ENCODE data around the gene NFIA.
A peak's percentile ranks its signal among the peaks of the same experiment; 100 is the strongest.

Gene NFIA

DNA sequence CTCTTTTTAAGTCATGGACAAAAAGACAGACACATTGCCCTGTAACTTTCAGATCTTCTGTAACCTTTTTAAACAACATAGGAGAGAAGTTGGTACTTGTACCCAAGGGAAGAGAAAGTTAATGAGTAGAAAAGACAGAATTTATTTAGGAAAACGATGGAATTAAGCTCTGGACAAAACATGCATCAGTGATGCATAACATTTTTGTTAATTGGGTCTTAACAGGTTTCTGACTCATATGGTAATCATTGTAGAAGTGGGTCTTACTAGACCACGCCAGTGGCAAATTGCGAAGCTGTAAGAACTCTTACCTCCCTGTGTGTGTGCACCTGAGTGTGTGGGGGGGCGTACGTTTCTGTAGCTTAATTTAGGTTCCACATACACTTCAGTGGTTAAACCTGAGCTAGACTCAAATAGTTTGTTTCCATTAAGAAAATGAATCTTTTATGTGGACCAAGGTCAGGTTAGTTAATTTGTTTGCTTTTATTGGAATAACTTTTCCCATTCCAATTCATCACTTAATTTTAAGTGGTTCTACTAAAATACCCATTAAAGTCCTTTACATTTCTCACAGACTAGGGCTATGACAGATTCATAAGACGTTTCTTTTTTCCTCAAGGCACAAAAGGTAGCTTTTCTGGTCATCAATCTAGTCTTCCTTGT, 48.1 kb downstream of the NFIA start:
- DNase-seq (ENCODE audit: low read depth) = no peak

DNA sequence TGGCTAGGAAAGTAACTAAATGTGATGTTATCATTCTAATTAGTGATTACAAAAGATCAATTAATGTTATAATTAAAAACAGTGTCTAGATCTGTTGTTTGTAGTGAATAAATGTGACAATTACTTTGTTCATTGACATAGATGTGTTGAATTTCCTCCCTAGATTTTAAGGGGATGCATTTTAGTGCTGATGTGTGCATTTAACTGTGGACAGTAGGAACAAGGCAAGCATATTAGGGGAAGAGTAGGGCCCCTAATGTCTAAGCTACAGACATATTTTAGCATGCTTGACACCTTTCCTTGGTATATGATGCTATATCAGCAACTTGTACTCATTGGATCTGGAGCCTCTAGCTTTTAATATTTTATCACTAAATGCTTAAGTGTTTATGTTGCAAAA, 48.9 kb downstream of the NFIA start:
- DNase-seq (ENCODE audit: low read depth) = no peak

DNA sequence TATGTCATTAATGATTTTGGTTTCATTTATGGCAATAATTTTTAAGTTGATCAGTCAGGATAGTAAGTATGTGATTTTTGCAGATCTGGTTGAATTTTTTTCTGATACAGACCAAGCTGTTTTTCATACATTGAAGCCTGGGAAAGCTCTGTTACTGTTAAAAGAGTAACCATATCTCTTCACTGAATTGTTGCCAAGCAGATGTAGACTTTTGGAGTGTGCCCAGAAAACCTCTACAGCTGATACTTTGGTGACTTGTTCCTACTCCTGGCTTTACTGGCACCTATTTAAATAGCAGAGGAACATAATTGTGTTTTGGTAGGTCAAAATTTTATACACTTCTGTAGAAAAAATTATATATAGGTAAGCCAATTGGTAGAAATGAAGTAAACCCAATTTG, 49.4 kb downstream of the NFIA start:
- no peak for DNase-seq (ENCODE audit: low read depth)

DNA sequence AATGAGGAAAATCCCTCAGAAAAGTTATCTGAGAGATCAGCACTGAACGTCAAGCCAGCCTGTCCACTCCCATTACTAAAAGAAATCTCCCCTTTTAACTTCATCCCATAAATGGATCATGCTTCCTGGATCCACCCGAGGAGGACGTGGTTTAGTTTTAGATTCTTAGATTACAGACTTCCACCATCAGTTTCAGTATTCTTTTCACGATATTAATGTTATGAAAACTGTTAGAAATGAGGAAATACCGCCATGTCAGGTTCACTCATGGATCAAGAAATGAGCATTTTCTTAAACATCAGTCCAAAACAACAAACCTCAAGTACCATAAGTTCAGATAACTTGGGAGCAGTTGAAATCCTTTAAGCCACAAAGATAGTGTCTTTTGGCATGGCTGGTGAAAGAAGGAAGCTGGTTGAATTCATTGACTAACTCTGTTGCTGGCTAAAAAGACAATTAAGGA, 49.8 kb downstream of the NFIA start:
- no peak for DNase-seq (ENCODE audit: low read depth)

DNA sequence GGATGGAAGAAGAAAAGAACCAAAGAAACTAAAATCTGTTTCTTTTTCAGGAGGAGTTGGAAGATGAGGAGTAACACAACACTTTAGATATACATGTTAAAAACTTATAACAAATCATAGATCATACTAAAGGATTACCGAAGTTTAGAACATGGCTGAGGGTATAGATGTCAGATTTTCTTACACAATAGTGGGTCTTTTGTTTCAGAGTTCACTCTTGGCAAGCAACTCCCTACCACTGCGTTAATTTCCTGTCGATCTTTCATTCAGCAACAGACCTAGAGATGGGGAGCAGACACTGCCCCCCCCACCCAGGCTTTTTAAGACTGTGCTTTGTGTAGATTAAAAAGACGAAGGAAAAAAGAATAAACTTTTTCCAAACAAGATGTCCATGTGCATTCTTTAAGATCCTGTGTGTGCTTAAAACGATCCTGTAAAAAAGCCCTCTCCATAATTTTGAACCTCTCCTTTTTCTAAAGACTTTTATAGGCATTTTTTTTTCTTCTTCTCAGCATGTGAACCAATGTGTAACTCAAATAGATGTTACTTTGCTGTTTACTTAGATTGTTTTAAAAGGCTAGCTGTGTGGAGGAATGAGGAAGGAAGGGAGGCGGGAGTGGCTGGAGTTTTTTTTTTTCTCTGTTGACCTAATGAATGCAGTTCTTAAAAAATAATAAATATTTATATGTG, 50.4 kb downstream of the NFIA start:
- no peak for DNase-seq (ENCODE audit: low read depth)

DNA sequence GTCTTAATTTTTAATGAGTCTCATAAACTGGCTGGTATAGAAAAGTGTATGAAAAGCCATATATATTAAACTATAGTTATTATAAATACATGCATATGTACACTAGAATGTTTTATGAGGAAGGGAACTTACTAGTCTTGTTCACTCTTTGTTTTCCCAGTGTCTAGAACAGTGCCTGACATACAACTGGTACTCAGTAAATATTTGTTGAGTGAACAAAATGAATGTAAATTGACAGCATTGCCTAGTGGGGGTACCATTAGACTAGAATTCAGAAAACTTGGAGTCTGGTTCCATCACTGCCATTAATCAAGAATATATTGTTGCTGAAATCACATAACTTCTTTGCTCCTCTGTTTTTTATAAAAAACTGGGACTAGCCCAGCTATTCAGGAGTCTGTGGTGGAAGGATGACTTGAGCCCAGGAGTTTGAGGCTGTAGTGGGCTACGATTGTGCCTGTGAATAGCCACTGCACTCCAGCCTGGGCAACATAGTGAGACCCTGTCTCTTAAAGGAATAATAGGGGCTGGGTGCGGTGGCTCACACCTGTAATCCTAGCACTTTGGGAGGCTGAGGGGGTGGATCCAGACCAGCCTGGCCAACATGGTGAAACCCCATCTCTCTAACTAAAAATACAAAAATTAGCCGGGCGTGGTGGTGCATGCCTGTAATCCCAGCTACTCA, 51.1 kb downstream of the NFIA start:
- DNase-seq (ENCODE audit: low read depth) = no peak

DNA sequence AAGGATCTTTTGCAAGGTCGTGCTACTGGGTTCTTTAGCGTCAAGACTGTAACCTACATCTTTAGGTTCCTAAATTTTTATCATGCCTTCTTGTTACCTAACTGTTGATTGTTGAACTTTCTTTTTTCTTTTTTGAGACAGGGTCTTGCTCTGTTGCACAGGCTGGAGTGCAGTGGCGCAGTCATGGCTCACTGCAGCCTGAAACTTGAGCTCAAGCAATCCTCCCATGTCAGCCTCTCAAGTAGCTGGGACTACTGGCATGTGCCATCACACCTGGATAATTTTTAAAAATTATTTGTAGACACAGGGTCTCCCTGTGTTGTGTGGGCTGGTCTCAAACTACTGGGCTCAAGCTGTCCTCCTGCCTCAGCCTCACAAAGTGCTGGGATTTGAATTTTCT, 52.9 kb downstream of the NFIA start:
- DNase-seq (ENCODE audit: low read depth) = no peak

DNA sequence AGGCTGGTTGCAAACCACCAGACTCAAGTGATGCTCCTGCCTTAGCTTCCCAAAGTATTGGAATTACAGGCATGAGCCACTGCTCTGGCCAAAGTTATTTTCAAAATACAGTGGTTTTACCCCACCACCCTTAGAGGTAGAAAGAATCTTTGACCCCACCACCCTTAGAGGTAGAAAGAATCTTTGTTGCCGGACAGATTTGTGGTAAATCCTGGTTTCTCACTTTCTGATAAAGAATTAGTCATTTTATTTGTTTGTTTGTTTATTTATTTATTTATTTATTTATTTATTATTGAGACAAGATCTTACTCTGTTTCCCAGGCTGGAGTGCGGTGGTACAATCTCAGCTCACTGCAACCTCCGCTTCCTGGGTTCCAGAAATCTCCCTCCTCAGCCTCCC, 55.9 kb downstream of the NFIA start:
- no peak for DNase-seq (ENCODE audit: low read depth)

DNA sequence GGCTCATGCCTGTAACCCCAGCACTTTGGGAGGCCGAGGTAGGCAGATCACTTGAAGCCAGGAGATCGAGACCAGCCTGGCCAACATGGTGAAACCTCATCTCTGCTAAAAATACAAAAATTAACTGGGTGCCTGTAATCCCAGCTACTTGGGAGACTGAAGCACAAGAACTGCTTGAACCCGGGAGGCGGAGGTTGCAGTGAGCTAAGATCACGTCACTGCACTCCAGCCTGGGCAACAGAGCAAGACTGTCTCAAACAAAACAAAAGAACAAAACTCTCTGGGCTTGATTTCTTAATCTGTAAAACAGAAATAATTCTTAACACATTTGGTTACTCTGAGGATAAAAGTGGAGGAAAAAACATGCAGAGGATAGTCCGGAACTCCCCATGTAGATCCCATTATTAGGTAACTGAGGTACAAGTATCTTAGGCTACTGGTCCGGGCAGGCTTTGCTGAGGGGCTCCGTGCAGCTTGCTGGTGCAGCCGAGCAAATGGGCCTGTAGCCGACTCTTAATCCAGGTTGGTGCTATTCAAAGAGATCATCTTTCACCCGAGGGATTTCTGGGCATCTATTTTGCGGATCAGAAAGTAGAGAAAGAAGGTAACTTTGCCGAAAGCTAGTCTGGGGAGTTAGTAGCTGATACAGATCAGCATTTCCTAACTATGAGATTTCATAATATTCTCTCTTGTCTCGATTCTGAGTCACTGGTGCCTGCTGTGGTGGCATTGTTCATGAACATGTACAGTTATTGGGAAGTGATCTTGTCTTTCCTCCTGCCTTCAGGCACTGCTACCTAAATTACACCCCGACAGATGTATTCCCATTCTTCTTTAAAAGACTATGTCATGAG, 56.8 kb downstream of the NFIA start:
- DNase-seq (ENCODE audit: low read depth) = peak; percentile 58

DNA sequence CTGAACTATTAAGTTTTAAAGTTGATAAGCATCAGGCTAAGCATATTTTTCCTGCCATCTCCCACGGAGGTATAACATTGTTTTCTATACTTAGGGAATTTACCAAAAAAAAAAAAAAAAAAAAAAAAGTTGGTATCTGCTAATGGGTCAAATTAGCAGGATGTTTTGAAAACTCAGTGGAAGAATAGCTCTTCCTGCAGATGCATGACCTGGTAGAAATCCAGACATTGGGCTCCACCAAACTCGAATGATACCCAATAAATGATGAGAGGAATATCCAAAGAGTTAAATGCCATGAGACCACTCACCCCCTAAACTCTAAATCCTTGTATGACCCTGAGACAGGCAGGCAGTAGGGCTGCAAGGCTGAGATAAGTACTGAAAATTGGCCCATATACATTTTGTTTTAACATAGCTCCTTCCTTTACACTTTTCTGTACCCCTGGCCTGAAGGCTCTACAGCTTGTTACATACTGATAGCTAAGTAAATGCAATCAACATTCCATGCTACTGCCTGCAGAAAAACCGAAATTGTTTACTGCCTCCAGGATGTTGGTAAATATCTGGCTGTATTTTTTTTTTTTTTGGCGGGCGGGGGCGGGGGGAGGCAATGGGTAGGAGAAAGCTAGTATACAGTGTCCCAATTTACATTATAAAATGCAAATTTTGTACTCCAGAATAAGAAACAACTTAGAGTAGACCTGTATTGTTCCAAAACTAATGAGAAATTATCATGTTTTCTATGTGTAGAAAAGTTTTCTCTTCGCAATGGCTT, 57.6 kb downstream of the NFIA start:
- DNase-seq (ENCODE audit: low read depth) = no peak

DNA sequence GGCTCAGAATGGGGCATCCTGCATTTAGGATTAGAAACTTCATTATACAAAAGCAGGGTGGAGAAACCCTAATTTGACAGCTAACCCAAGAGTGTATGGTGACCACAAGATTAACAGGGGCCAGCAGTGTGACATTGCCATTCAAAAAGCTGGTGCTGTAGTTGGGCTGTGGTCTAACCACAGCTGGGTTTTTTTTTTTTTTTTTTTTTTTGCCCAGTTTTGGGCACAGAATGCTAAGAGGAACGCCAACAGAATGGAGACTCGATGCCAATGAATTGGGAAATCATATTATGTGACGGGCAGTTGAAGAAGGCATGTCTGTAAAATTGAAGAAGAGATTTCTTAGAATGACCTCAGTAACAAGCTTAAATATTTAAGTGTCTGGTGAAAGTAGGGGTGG, 58.4 kb downstream of the NFIA start:
- no peak for DNase-seq (ENCODE audit: low read depth)

DNA sequence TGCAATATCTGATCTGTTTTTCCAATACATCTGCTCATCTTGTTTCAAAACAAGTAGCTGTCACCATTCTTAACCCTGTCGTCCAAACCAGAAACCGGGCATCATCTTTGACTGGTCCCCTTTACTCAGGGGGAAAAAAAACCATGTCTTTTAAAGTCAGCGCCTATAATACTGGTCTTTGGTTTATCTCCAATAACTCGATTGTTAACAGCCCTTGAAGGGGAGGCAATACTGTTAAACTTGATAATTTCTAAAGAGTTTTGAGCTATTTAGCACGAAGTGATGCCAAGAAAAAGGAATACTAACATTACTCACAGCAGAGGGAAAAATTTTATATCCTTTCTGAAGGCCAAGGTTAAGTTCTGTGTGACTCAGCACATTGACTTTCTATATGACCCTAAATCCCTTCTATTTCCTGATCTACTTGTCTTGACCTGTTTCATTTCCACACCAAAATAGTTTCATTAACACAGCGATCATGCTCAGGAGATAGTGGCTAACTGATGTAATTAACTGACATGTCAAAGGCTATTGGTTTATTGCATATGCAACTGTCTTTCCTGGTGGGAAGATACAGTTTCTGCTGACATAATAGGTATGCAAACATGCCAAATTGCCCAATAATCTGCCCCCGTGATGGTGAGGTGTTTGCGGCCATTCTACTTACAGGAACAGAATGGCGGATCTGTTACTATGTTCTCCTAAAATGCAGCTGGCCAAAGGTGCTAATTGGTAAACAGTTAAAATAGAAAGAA, 59.1 kb downstream of the NFIA start:
- DNase-seq (ENCODE audit: low read depth) = peak; percentile 65

DNA sequence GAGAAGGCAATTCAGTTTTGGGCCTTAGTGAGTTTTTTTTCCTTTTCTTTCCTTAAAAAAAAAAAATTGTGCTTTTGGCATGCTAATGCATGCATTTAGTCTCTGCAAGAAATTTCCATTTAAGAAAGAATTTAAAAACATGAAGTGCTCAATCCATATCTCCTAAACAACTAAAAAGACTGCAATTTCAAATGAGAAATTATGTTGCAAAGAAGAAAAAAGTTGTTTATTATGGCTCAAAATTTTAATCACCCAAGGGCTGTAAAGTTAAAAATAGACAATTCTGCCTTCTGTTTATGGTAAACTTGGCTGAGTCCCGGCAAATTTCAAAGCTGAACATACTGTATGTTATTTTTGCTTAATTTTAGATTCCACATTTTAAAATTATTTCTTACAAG, 59.7 kb downstream of the NFIA start:
- DNase-seq (ENCODE audit: low read depth) = no peak

DNA sequence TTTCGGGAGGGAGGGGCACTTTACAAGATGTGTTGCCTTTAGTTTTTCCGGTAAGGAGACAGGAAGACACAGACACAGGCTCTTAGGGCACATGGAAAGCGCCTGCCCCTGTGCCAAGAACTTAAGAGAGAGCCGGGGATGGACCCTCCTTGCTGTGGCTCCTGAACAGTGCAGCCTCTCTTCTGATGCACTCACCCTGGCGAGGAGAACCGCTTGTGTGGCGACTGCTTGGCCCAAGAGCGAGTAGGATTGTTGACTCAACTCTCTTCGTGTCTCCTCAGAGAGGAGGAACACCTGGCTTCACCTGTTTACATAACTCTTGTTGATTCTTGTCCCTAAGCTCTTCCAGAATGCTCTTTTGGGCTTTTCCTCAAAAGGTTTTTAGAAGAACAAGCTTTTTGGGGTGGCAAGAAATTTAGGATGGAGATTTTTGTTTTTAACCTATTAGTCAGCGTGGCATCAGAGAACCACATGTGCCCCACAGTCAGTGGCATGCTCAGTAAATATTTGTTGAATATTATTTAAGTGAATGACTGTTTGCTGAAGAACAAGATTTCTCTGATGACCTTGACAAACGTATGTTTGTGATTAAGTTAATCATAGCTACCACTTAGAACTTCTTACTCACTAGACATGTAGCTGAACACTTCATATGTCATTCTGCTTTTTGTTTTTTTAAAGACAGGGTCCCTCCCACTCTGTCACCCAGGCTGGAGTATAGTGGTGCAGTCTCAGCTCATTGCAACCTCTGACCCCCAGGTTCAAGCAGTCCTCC, 60.6 kb downstream of the NFIA start:
- DNase-seq (ENCODE audit: low read depth) = no peak

DNA sequence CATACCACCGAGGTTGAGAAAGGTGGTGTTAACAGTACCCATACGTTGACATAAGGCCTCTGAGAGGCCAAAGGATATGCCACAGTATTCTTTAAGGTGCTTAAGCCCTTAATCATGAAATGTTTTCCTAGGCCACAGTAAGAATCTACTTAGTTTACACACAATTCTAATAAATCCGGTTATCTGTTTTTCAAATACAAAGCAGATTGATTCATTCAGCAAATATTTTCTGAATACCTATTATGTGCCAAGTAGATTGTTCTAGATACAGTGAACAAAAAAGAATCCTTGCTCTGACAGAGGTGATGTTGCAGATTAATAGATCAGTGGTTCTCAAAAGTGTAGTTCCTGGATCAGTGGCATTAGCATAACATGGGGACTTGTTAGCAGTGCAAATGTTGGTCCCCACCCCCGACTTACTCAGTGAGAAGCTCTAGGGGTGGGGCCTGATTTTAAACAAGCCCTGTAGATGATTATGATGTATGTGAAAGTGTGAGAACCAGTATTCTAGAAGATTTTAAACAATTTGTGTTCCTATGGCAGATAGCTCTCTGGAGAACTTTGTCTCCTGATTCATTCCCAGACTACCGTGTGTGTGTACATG, 61.6 kb downstream of the NFIA start:
- DNase-seq (ENCODE audit: low read depth) = no peak

DNA sequence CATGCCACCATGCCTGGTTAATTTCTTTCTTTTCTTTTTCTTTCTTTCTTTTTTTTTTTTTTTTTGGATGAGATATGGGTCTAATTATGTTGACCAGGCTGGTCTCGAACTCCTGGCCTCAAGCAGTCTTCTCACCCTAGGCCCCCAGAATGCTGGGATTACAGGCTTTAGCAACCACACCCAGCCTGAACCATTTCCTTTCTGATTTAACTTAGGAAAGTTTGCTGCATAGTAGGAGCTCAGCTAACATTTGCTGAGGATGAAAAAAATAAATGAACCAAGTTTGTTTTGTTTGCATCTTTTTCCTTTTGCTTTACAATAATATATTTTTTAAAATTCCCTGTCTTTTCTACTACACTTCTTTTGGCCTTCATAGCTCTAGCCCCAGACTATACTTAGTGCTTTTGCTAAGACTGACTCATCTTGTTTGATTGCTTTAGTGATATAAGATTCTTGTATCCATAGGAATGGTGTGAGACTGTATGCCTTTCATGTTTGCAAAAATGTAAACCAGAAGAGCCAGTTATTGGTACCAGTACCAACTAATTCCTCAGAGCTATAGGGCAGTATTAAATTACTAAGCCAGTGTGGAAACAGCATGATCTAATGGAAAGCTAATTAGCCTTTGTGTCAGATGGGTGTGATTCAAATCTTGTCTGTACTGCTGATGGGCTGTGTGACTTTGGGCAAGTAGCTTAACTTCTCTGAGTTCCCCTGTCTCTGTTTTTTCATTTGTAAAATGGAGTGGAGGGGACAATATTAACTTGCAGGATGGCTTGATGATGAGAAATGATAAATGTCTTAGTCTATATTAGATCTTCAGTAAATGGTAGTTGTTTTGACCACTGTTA, 66.9 kb downstream of the NFIA start:
- DNase-seq (ENCODE audit: low read depth) = no peak

DNA sequence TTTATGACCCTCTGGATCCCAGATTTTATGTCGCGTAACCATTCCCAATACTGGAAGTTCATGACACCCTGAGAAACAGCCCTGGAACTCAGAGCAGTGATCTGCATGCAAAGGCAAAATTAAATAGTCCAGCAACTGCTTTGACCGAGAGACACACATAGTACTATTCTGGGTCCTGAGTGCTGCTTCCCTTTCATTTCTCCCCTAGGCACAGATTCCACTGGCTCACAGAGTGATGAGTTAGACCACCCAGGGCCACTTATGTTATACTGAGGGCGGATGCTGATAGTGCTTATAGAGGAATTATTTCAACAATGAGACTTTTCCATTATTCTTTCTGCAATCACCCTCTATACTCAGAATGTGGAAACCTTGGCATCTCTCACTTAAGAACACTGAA, 69.2 kb downstream of the NFIA start:
- no peak for DNase-seq (ENCODE audit: low read depth)

DNA sequence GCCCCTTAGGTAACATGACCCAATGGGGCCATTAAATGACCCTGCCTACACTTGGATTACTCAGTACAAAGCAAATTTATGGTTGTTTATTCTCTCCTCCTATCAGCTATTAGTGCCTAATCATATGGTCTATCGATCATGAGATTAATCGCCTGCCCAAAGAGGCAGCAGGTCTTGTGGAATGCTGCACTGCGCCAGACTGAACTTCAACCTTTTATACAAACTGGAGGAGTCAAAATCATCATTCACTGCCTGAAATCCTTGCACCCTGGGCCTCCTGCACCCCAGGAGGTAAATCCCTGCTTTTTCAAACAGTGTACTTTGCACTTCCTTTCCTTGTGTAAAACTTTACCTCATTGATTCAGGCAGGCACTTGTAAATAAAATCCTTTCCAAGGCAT, 69.7 kb downstream of the NFIA start:
- DNase-seq (ENCODE audit: low read depth) = no peak
